CD14-positive monocyte (primary cell): ENCODE measurements around the gene ZNF687. TPM values are rescaled to one million over a fixed set of nuclear protein-coding genes. Genes with fewer than 3 reads are reported as not detected.

Experiments used
- DNase-seq, 3 donors: peaks; one replicate each; pipeline ENCODE4 v3.0.0-alpha.2; 2011 to 2022
- H2AFZ ChIP-seq: 2 replicates; pipeline ENCODE4 v1.6.0; 2012; ENCODE audit warnings: mild to moderate bottlenecking, low read depth, low read length, inconsistent platforms; ENCODE audit not compliant: insufficient read depth, poor library complexity, severe bottlenecking
- H3K27ac ChIP-seq, 2 donors: 1 replicate in 1 of 2; 2 replicates in 1 of 2; pipeline ENCODE4 v1.5.1; 2012 to 2013; ENCODE audit warnings: low read length in 2 of 2, control low read depth in 1 of 2, inconsistent platforms in 1 of 2, low read depth in 1 of 2, mild to moderate bottlenecking in 1 of 2
- H3K27me3 ChIP-seq, 2 donors: one replicate each; pipeline versions ENCODE4 v1.6.0 to v1.6.1; 2011 to 2013; ENCODE audit warnings: low read length in 2 of 2; ENCODE audit not compliant: control insufficient read depth in 2 of 2, insufficient read depth in 2 of 2
- H3K36me3 ChIP-seq, 2 donors: replicated peaks in 1 of 2; 1 replicate in 1 of 2; 2 replicates in 1 of 2; pipeline versions ENCODE4 v1.5.1 to v1.6.1; 2012 to 2013; ENCODE audit warnings: low read length in 2 of 2, control low read depth in 1 of 2, inconsistent platforms in 1 of 2, mild to moderate bottlenecking in 1 of 2; ENCODE audit not compliant: insufficient read depth in 2 of 2, control insufficient read depth in 1 of 2
- H3K4me1 ChIP-seq, 2 donors: 1 replicate in 1 of 2; 2 replicates in 1 of 2; pipeline versions ENCODE4 v1.5.1 to v1.6.1; 2012 to 2013; ENCODE audit warnings: low read length in 2 of 2, control low read depth in 1 of 2, inconsistent platforms in 1 of 2, mild to moderate bottlenecking in 1 of 2, moderate library complexity in 1 of 2; ENCODE audit not compliant: insufficient read depth in 2 of 2, control insufficient read depth in 1 of 2
- H3K4me2 ChIP-seq: replicated peaks from 2 replicates; pipeline ENCODE3; 2012; ENCODE audit warnings: low read length, moderate library complexity, mild to moderate bottlenecking; ENCODE audit not compliant: poor library complexity, severe bottlenecking; ENCODE audit errors: extremely low read depth
- H3K4me3 ChIP-seq, 3 experiments: fragments of 200-600 bp in 1 of 3; sonication (generic) in 1 of 3; replicated peaks in 1 of 3; 1 replicate in 2 of 3; 2 replicates in 1 of 3; pipeline ENCODE4 v1.5.1; 2011 to 2013; ENCODE audit warnings: low read length in 3 of 3, mild to moderate bottlenecking in 3 of 3, control low read depth in 2 of 3, low read depth in 2 of 3, inconsistent platforms in 1 of 3, moderate library complexity in 1 of 3
- H3K79me2 ChIP-seq: 2 replicates; pipeline ENCODE4 v1.6.0; 2012; ENCODE audit warnings: mild to moderate bottlenecking, control low read depth, inconsistent platforms, low read length, moderate library complexity; ENCODE audit not compliant: insufficient read depth
- H3K9ac ChIP-seq: 2 replicates; pipeline ENCODE4 v1.6.0; 2017; ENCODE audit warnings: low read length, mild to moderate bottlenecking; ENCODE audit not compliant: insufficient read depth, poor library complexity, severe bottlenecking
- H3K9me3 ChIP-seq, 2 donors: replicated peaks in 1 of 2; 1 replicate in 1 of 2; 2 replicates in 1 of 2; pipeline versions ENCODE4 v1.5.1 to v1.6.1; 2012 to 2013; ENCODE audit warnings: low read length in 2 of 2, control low read depth in 1 of 2; ENCODE audit not compliant: control insufficient read depth in 1 of 2, insufficient read depth in 1 of 2
- H4K20me1 ChIP-seq: 2 replicates; pipeline ENCODE4 v1.6.0; 2012; ENCODE audit warnings: mild to moderate bottlenecking, low read length, control low read depth, moderate library complexity; ENCODE audit not compliant: insufficient read depth
- H3K27ac Mint-ChIP-seq, 7 donors: one replicate each; pipeline ENCODE4 v1.8.0; 2020; ENCODE audit warnings: mild to moderate bottlenecking in 7 of 7, mixed read lengths in 7 of 7, moderate library complexity in 6 of 7, inconsistent platforms in 2 of 7
- H3K27me3 Mint-ChIP-seq, 3 donors: one replicate each; pipeline ENCODE4 v1.8.0; 2021 to 2022; ENCODE audit warnings: low read depth in 3 of 3, mild to moderate bottlenecking in 3 of 3, mixed read lengths in 3 of 3, moderate library complexity in 3 of 3, inconsistent platforms in 1 of 3
- H3K36me3 Mint-ChIP-seq, 2 donors: one replicate each; pipeline ENCODE4 v1.8.0; 2020; ENCODE audit warnings: mixed read lengths in 2 of 2, inconsistent platforms in 1 of 2, mild to moderate bottlenecking in 1 of 2
- H3K4me1 Mint-ChIP-seq: one replicate; pipeline ENCODE4 v1.8.0; 2020; ENCODE audit warnings: mild to moderate bottlenecking, mixed read lengths
- H3K4me3 Mint-ChIP-seq, 2 donors: one replicate each; pipeline ENCODE4 v1.8.0; 2020; ENCODE audit warnings: mild to moderate bottlenecking in 2 of 2, mixed read lengths in 2 of 2, moderate library complexity in 1 of 2
- H3K9me3 Mint-ChIP-seq, 7 donors: one replicate each; pipeline ENCODE4 v1.8.0; 2020 to 2022; ENCODE audit warnings: mixed read lengths in 7 of 7, mild to moderate bottlenecking in 6 of 7, moderate library complexity in 6 of 7, inconsistent platforms in 2 of 7
- WGBS: methylation state at CpG from one replicate; pipeline ENCODE4 v1.1.5; 2013; ENCODE audit warnings: missing lambda C conversion rate; ENCODE audit not compliant: insufficient coverage; 5-methylcytosine and 5-hydroxymethylcytosine counted together
- intact Hi-C, 2 donors: fragments of 100-400 bp; cut with micrococcal nuclease; formaldehyde crosslinking; loops; one replicate each; pipeline versions ENCODE4 v1.15.0 to v1.15.1; 2023
- polyA plus RNA-seq, 3 donors: library from polyadenylated mRNA; depleted of rRNA in 1 of 3; unstranded in 2 of 3; stranded (reverse) in 1 of 3; fragments of 300-500 nt in 2 of 3; fragments of >200 nt in 1 of 3; fragmentation: Illumina TruSeq in 2 of 3; gene quantifications; 1 replicate in 2 of 3; 2 replicates in 1 of 3; pipeline ENCODE4 v1.2.3, GENCODE V29; 2012 to 2021
- small RNA-seq: library from RNA; depleted of rRNA; stranded (forward); fragments of <200 nt; gene quantifications from one replicate; pipeline ENCODE3, GENCODE V24; 2012; ENCODE audit warnings: low read depth; ENCODE audit not compliant: insufficient read length
- TF ChIP-seq, protein P1 (sequence below): fragments of 200-600 bp; IDR thresholded peaks from one replicate; pipeline ENCODE4 v1.8.0; 2022; ENCODE audit warnings: antibody characterized with exemption, mild to moderate bottlenecking

Gene ZNF687
- polyA plus RNA-seq, 3 donors: 1.3 to 26.5 (median 1.8) TPM

DNA sequence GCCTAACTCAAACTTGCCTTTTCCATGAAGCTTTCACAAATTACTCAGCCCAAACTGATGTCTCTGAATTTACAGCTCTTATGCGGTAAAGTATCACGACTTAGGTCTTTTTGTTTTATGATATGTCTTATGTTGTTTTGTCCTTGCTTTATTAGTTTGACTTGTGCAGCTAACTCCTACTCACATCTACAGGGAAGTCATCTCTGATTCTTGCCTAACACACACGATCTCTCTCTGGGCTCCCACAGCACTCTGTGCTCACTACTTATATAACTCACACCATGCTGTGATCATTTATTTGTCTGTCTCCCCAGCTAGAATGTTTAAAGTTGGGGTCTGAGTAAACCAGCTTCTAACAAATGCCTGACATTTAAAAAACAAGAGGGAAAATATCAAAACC, 54.5 kb downstream of the ZNF687 start:
- no peaks in the 10 kb centered on the region for H3K9me3 Mint-ChIP-seq
- Histone ChIP-seq H3K9ac (no peak overlapping the region), H3K4me3 (no peak overlapping the region), H4K20me1 (no peaks in the 10 kb centered on the region), H3K27ac (no peak overlapping the region), H3K79me2 (no peaks in the 10 kb centered on the region), H3K4me2 (no peak overlapping the region), H2AFZ (no peak overlapping the region), H3K27me3 (no peaks in the 10 kb centered on the region), H3K9me3 (no peaks in the 10 kb centered on the region), H3K36me3 (no peaks in the 10 kb centered on the region), H3K4me1 (peaks cover 8 to 10% of the 10 kb centered on the region in 2 donors)
- no peak for DNase-seq
- intact Hi-C loops: no loop called here
- H3K4me1 Mint-ChIP-seq: peaks cover 10% of the 10 kb centered on the region
- no CpG with 5 or more reads among the region's 3 CpGs for WGBS
- H3K4me3 Mint-ChIP-seq: no peak overlapping the region
- peak overlapping the region in 1 of 7 donors; percentile 2 for H3K27ac Mint-ChIP-seq
- peaks cover 4 to 6% of the 10 kb centered on the region in 2 donors for H3K36me3 Mint-ChIP-seq
- no peaks in the 10 kb centered on the region for H3K27me3 Mint-ChIP-seq
- TF ChIP-seq, protein P1, sequence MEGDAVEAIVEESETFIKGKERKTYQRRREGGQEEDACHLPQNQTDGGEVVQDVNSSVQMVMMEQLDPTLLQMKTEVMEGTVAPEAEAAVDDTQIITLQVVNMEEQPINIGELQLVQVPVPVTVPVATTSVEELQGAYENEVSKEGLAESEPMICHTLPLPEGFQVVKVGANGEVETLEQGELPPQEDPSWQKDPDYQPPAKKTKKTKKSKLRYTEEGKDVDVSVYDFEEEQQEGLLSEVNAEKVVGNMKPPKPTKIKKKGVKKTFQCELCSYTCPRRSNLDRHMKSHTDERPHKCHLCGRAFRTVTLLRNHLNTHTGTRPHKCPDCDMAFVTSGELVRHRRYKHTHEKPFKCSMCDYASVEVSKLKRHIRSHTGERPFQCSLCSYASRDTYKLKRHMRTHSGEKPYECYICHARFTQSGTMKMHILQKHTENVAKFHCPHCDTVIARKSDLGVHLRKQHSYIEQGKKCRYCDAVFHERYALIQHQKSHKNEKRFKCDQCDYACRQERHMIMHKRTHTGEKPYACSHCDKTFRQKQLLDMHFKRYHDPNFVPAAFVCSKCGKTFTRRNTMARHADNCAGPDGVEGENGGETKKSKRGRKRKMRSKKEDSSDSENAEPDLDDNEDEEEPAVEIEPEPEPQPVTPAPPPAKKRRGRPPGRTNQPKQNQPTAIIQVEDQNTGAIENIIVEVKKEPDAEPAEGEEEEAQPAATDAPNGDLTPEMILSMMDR: no peak

DNA sequence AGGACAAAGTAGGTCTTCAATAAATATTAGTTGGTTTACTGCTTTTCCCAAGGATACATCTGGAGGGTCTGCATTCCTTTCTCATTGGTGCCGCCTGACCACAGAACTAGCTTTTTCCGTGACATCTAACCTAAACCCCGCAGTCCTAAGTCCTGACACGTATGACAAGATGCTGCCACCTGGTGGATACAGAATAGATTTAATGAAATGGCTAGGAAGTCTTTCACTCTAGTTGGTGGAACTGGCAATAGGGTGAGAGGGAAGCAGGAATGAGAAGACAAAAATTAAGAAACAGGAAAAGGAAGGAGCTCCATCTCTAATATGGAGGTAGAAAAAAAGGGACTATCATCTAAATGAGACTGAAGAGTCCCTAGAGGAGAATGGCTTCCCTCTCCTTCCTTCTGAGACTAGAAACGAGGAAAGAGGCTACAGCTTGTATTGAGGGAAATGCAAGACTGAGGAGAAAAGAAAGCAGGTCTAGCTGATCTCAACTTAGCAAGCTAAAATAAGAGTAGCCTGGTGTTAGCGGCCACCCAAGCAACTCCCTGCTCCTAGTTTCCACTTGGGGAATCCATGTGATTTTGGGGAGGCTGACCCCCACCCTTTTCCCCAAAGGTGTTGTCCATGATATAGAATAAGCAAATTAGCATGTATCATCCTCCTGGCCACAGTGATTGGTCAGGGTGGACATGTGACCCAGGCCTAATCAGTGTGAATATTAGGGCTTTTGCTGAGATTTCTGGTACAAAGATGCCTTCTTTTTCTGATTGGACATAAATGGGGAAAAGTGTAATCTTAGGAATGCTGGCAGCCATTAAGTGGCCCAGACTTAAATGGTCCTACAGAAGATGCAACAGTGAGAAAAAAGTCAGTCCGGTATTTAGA, 59.0 kb downstream of the ZNF687 start:
- peak overlapping the region; percentile 3 to 91 (median 63) for H3K27ac Mint-ChIP-seq
- Histone ChIP-seq H3K4me3 (no peak overlapping the region), H3K9me3 (no peaks in the 10 kb centered on the region), H3K27ac (peak overlapping the region; percentile 26 to 57), H2AFZ (peak overlapping the region; percentile 38), H3K9ac (no peak overlapping the region), H3K36me3 (peaks cover 30 to 41% of the 10 kb centered on the region in 2 donors), H3K4me2 (peak overlapping the region; percentile 40), H4K20me1 (no peaks in the 10 kb centered on the region), H3K4me1 (peaks cover 14 to 20% of the 10 kb centered on the region in 2 donors), H3K27me3 (no peaks in the 10 kb centered on the region), H3K79me2 (peaks cover 13% of the 10 kb centered on the region)
- H3K36me3 Mint-ChIP-seq: peaks cover 42% of the 10 kb centered on the region in 2 donors
- intact Hi-C loops: loop anchor here (1.0 to 5.0 kb wide), 3 partner anchors 40 to 56 kb away; partner anchors contain the start of gene PSMB4 (in 1 of the 2)
- 100% methylated on average over 1 of the region's 7 CpGs for WGBS
- peak; percentile 68 to 84 (median 83) for DNase-seq
- H3K9me3 Mint-ChIP-seq: no peaks in the 10 kb centered on the region
- H3K27me3 Mint-ChIP-seq: no peaks in the 10 kb centered on the region
- peaks cover 24% of the 10 kb centered on the region for H3K4me1 Mint-ChIP-seq
- H3K4me3 Mint-ChIP-seq: no peak overlapping the region
- TF ChIP-seq, protein P1: peak; percentile 81

Small RNAs within 50 kb of the gene (small RNA-seq; reads per million reads assigned to genes)
- not detected for gene RN7SL444P

Other genes with a start within 250 kb of the ZNF687 start
- gene BNIPL, start 245.7 kb upstream of the ZNF687 start, polyA plus RNA-seq: under 1 TPM in 1 of 3 donors, not detected in 2; 0.77 TPM
- 1 to 10 TPM in 1 of 3 donors, under 1 TPM in 2; 0.60 to 1.5 (median 0.62) TPM for gene C1orf56, start 234.5 kb upstream of the ZNF687 start, polyA plus RNA-seq
- 100 to 1,000 TPM in 1 of 3 donors, 10 to 100 TPM in 2; 62.1 to 302 (median 75.7) TPM for gene CDC42SE1, start 222.7 kb upstream of the ZNF687 start, polyA plus RNA-seq
- gene MLLT11, start 221.9 kb upstream of the ZNF687 start, polyA plus RNA-seq: under 1 TPM; 0.38 to 0.93 (median 0.40) TPM
- gene GABPB2, start 211.5 kb upstream of the ZNF687 start, polyA plus RNA-seq: 10 to 100 TPM in 1 of 3 donors, 1 to 10 TPM in 2; 2.2 to 14.0 (median 2.2) TPM
- gene SEMA6C, start 135.7 kb upstream of the ZNF687 start, polyA plus RNA-seq: 1 to 10 TPM in 1 of 3 donors, under 1 TPM in 2; 0.39 to 1.4 (median 0.97) TPM
- gene TNFAIP8L2, start 125.7 kb upstream of the ZNF687 start, polyA plus RNA-seq: 100 to 1,000 TPM in 2 of 3 donors, 10 to 100 TPM in 1; 50.3 to 104 (median 103) TPM
- under 1 TPM in 2 of 3 donors, not detected in 1; 0.16 to 0.24 TPM for gene LYSMD1, start 116.4 kb upstream of the ZNF687 start, polyA plus RNA-seq
- gene SCNM1, start 116.2 kb upstream of the ZNF687 start, polyA plus RNA-seq: 100 to 1,000 TPM in 2 of 3 donors, 10 to 100 TPM in 1; 74.9 to 110 (median 103) TPM
- gene TMOD4, start 106.3 kb upstream of the ZNF687 start, polyA plus RNA-seq: 1 to 10 TPM in 1 of 3 donors, not detected in 2; 2.0 TPM
- 10 to 100 TPM; 30.4 to 43.3 (median 37.7) TPM for gene VPS72, start 92.1 kb upstream of the ZNF687 start, polyA plus RNA-seq
- 10 to 100 TPM; 10.8 to 47.7 (median 11.7) TPM for gene PIP5K1A, start 83.7 kb upstream of the ZNF687 start, polyA plus RNA-seq
- 100 to 1,000 TPM; 232 to 266 (median 252) TPM for gene PSMD4, start 27.6 kb upstream of the ZNF687 start, polyA plus RNA-seq
- gene PI4KB, start 45.1 kb downstream of the ZNF687 start, polyA plus RNA-seq: 100 to 1,000 TPM in 1 of 3 donors, 10 to 100 TPM in 2; 37.8 to 148 (median 50.3) TPM
- 10 to 100 TPM; 39.3 to 66.3 (median 43.5) TPM for gene RFX5, start 65.0 kb downstream of the ZNF687 start, polyA plus RNA-seq
- gene SELENBP1, start 90.4 kb downstream of the ZNF687 start, polyA plus RNA-seq: under 1 TPM in 2 of 3 donors, not detected in 1; 0.61 to 0.79 TPM
- gene PSMB4, start 117.3 kb downstream of the ZNF687 start, polyA plus RNA-seq: 100 to 1,000 TPM in 1 of 3 donors, 10 to 100 TPM in 2; 69.6 to 316 (median 85.6) TPM
- gene POGZ, start 177.2 kb downstream of the ZNF687 start, polyA plus RNA-seq: 10 to 100 TPM in 1 of 3 donors, 1 to 10 TPM in 1, under 1 TPM in 1; 0.75 to 41.7 (median 1.8) TPM
- not detected for gene CGN, start 229.1 kb downstream of the ZNF687 start, polyA plus RNA-seq